ENCODE results near the gene AK5. TPM values are rescaled to one million over a fixed set of nuclear protein-coding genes. Genes with fewer than 3 reads are reported as not detected.

Gene AK5
- total and polyA plus RNA-seq, 2 of the 4 experiments (the other 2 are of a cell fraction): 22.5 to 25.8 TPM

DNA sequence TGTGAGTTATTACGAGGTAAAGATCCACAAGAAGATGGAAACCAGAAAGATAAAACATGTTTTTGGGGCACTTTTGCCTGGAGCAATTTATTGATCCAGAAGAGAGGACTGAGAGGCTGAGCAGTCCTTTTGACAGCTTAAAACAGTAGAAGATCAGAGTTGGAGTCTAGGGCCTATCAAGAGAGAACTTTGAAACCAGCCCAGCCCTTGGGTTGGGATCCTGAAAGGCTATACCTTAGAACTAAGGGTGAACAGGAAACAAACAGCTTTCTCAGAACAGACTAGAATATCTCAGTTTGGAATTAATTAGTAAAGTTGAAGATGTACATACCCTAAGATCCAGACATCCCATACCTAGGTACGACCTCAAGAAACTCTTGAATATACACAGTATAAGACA is 311.1 kb downstream of the AK5 start:
- no peak overlapping the region for H4K91ac ChIP-seq (ENCODE audit: insufficient read depth, low read depth, low read length)
- no peak overlapping the region for H3K56ac ChIP-seq (ENCODE audit: extremely low read depth, insufficient read depth, low read length)
- H3K4me3 ChIP-seq (ENCODE audit: insufficient read depth, low read depth, low read length): no peak overlapping the region
- H3K23ac ChIP-seq (ENCODE audit: low read depth, low read length): no peak overlapping the region
- no peak overlapping the region for H2AK5ac ChIP-seq (ENCODE audit: low read depth, low read length)
- no peak for ATAC-seq (ENCODE audit: low read depth)
- H4K8ac ChIP-seq (ENCODE audit: low read depth in 2 of 2, low read length in 2 of 2): no peak overlapping the region
- dilution Hi-C loops (cut with HindIII; ENCODE audit: low sequenced_read_pairs, unreplicated experiment): no loop called here
- no peak overlapping the region for H4K5ac ChIP-seq (ENCODE audit: low read depth, low read length)
- no peak overlapping the region for H3K4me2 ChIP-seq (ENCODE audit: low read depth, low read length)
- H2BK120ac ChIP-seq (ENCODE audit: low read depth, low read length): no peak overlapping the region
- in situ Hi-C loops (cut with MboI; ENCODE audit: low sequenced_read_pairs): loop anchor here (25.0 kb wide), 1 partner anchor 519 kb away; no protein-coding TSS in a partner anchor
- no peak overlapping the region for H3K4ac ChIP-seq (ENCODE audit: low read depth, low read length)
- 100% methylated on average over 1 of the region's 2 CpGs; no CpG with 5 or more reads in 1 of the 2 experiments for WGBS, 2 experiments (ENCODE audit: extremely low coverage in 2 of 2, insufficient read length in 1 of 2)
- no peak overlapping the region for H3K9ac ChIP-seq (ENCODE audit: low read depth, low read length)
- no peak overlapping the region for H2AK9ac ChIP-seq (replicated peaks; ENCODE audit: low read depth, low read length, poor library complexity)
- H4K20me1 ChIP-seq (ENCODE audit: insufficient read depth, low read length): no peaks in the 10 kb centered on the region
- H3K9me3 ChIP-seq (ENCODE audit: control insufficient read depth, insufficient read depth, low read length): no peaks in the 10 kb centered on the region
- no peak overlapping the region for H3K14ac ChIP-seq (replicated peaks; ENCODE audit: low read depth, low read length)
- H3K79me1 ChIP-seq (ENCODE audit: low read depth in 1 of 2, low read length in 2 of 2): peaks cover 13 to 52% of the 10 kb centered on the region in 2 experiments; a peak in 3 of 4 replicates
- ChIA-PET CTCF (interaction anchor here (0.6 kb wide), 1 partner anchor 15 kb away, joined by 3 read pairs; no protein-coding TSS in a partner anchor), POLR2A (ENCODE audit: unreplicated experiment) (no interaction called here)
- intact Hi-C loops (cut with micrococcal nuclease): no loop called here
- DNase-seq: no peak
- no peak overlapping the region for H2BK5ac ChIP-seq (ENCODE audit: low read depth, low read length, poor library complexity, severe bottlenecking)
- TF ChIP-seq POLR2A (IDR thresholded peaks at IDR 0.05; ENCODE audit: low read depth, low read length): no peak
- TF ChIP-seq, protein P1, sequence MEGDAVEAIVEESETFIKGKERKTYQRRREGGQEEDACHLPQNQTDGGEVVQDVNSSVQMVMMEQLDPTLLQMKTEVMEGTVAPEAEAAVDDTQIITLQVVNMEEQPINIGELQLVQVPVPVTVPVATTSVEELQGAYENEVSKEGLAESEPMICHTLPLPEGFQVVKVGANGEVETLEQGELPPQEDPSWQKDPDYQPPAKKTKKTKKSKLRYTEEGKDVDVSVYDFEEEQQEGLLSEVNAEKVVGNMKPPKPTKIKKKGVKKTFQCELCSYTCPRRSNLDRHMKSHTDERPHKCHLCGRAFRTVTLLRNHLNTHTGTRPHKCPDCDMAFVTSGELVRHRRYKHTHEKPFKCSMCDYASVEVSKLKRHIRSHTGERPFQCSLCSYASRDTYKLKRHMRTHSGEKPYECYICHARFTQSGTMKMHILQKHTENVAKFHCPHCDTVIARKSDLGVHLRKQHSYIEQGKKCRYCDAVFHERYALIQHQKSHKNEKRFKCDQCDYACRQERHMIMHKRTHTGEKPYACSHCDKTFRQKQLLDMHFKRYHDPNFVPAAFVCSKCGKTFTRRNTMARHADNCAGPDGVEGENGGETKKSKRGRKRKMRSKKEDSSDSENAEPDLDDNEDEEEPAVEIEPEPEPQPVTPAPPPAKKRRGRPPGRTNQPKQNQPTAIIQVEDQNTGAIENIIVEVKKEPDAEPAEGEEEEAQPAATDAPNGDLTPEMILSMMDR (conservative IDR thresholded peaks at IDR 0.05; ENCODE audit: low read depth, low read length): no peak
- TF ChIP-seq MAFK (IDR thresholded peaks at IDR 0.05; ENCODE audit: low read depth, low read length): no peak
- no peak for TF ChIP-seq MXI1 (IDR thresholded peaks at IDR 0.05; ENCODE audit: borderline replicate concordance, low read depth, low read length)
- TF ChIP-seq, protein P2, sequence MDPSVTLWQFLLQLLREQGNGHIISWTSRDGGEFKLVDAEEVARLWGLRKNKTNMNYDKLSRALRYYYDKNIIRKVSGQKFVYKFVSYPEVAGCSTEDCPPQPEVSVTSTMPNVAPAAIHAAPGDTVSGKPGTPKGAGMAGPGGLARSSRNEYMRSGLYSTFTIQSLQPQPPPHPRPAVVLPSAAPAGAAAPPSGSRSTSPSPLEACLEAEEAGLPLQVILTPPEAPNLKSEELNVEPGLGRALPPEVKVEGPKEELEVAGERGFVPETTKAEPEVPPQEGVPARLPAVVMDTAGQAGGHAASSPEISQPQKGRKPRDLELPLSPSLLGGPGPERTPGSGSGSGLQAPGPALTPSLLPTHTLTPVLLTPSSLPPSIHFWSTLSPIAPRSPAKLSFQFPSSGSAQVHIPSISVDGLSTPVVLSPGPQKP (IDR thresholded peaks at IDR 0.05; ENCODE audit: borderline replicate concordance, low read depth, low read length): no peak
- H3K27ac ChIP-seq (ENCODE audit: insufficient read depth, low read length): no peak overlapping the region
- H3K36me3 ChIP-seq (ENCODE audit: control insufficient read depth, insufficient read depth, low read length): peaks cover 5% of the 10 kb centered on the region; the same call in 1 of the 2 replicates
- H3K18ac ChIP-seq (ENCODE audit: low read depth, low read length): no peak overlapping the region
- H2BK20ac ChIP-seq (ENCODE audit: low read depth, low read length): no peak overlapping the region
- no peak overlapping the region for H2AFZ ChIP-seq (replicated peaks; ENCODE audit: low read length, poor library complexity)
- no TSS peak for BruUV-seq (replicated peaks)
- no peak overlapping the region for H2BK15ac ChIP-seq (ENCODE audit: low read depth, low read length)
- no peaks in the 10 kb centered on the region for H3K4me1 ChIP-seq (ENCODE audit: control insufficient read depth, insufficient read depth, low read length)
- no peaks in the 10 kb centered on the region for H3K9me1 ChIP-seq (ENCODE audit: insufficient read depth, low read length)
- H3K27me3 ChIP-seq (ENCODE audit: control insufficient read depth, insufficient read depth, low read length): no peaks in the 10 kb centered on the region
